SU-DHL-6 (cell line): ENCODE data around the gene SUB1.
"Not testable (repeated sequence)": the region's sequence is repeated elsewhere in the genome, so short reads cannot be mapped to it uniquely, and the experiment has no call there.

ENCODE experiments used
- H2AFZ ChIP-seq: fragments of 200-600 bp; sonication (generic); 2 replicates; pipeline ENCODE4 v1.6.1; 2014; ENCODE audit warnings: low read depth, mild to moderate bottlenecking, moderate library complexity, mixed read lengths, antibody characterized with exemption, low read length; ENCODE audit not compliant: severe bottlenecking
- H3F3A ChIP-seq: fragments of 200-600 bp; shearing (Covaris generic); 2 replicates; pipeline ENCODE4 v1.6.0; 2016; ENCODE audit warnings: antibody characterized with exemption, mild to moderate bottlenecking; ENCODE audit not compliant: insufficient read depth
- H3K27ac ChIP-seq: fragments of 200-600 bp; sonication (generic); 2 replicates; pipeline ENCODE4 v1.5.1; 2016; ENCODE audit warnings: low read depth, mild to moderate bottlenecking, low read length, moderate library complexity, mixed read lengths
- H3K27me3 ChIP-seq: fragments of 200-600 bp; sonication (generic), shearing (Covaris generic); 2 replicates; pipeline ENCODE4 v1.6.0; 2014; ENCODE audit warnings: mild to moderate bottlenecking, low read length
- H3K36me3 ChIP-seq: fragments of 200-600 bp; sonication (generic); 2 replicates; pipeline ENCODE4 v1.6.1; 2014; ENCODE audit warnings: mild to moderate bottlenecking, low read length, mixed read lengths
- H3K4me2 ChIP-seq: fragments of 300-600, 200-600 bp; shearing (Covaris generic), sonication (generic); 2 replicates; pipeline ENCODE4 v1.6.0; 2014; ENCODE audit warnings: low read length, low read depth, mild to moderate bottlenecking; ENCODE audit not compliant: poor library complexity, severe bottlenecking
- H3K4me3 ChIP-seq: fragments of 200-600 bp; sonication (generic); 2 replicates; pipeline ENCODE4 v1.5.1; 2014; ENCODE audit warnings: antibody characterized with exemption, low read length, mild to moderate bottlenecking, mixed read lengths; ENCODE audit not compliant: insufficient read depth, poor library complexity, severe bottlenecking
- H3K79me2 ChIP-seq: fragments of 200-600 bp; sonication (generic); 2 replicates; pipeline ENCODE4 v1.6.1; 2014; ENCODE audit warnings: mild to moderate bottlenecking, low read length, moderate library complexity; ENCODE audit not compliant: insufficient read depth
- H3K9ac ChIP-seq: fragments of 200-600 bp; sonication (generic); 2 replicates; pipeline ENCODE4 v1.7.0; 2014; ENCODE audit warnings: mild to moderate bottlenecking, low read length
- H3K9me2 ChIP-seq: fragments of 200-600 bp; sonication (generic); replicated peaks from 2 replicates; pipeline ENCODE4 v1.6.1; 2014; ENCODE audit warnings: low read length; ENCODE audit not compliant: insufficient read depth
- H3K9me3 ChIP-seq: fragments of 200-600 bp; sonication (generic); 2 replicates; pipeline ENCODE4 v1.6.1; 2014; ENCODE audit warnings: low read length, mixed read lengths; ENCODE audit not compliant: insufficient read depth
- H4K20me1 ChIP-seq: fragments of 200-600 bp; sonication (generic); 2 replicates; pipeline ENCODE4 v1.6.1; 2014; ENCODE audit warnings: low read depth, mild to moderate bottlenecking, antibody characterized with exemption, low read length, moderate library complexity, mixed read lengths
- EZH2phosphoT487 ChIP-seq: fragments of 200-600 bp; sonication (generic), shearing (Covaris generic); conservative IDR thresholded peaks from 2 replicates; pipeline ENCODE4 v1.6.1; 2018; ENCODE audit warnings: mild to moderate bottlenecking, antibody characterized with exemption, low read length, moderate library complexity, mixed read lengths
- TF ChIP-seq, protein P1 (sequence below): fragments of 200-600 bp; sonication (generic); IDR thresholded peaks from one replicate; pipeline ENCODE4 v1.5.1; 2017; ENCODE audit warnings: antibody characterized with exemption, mild to moderate bottlenecking, low read length, moderate library complexity; ENCODE audit not compliant: insufficient read depth, poor library complexity, severe bottlenecking

SUB1 gene

DNA sequence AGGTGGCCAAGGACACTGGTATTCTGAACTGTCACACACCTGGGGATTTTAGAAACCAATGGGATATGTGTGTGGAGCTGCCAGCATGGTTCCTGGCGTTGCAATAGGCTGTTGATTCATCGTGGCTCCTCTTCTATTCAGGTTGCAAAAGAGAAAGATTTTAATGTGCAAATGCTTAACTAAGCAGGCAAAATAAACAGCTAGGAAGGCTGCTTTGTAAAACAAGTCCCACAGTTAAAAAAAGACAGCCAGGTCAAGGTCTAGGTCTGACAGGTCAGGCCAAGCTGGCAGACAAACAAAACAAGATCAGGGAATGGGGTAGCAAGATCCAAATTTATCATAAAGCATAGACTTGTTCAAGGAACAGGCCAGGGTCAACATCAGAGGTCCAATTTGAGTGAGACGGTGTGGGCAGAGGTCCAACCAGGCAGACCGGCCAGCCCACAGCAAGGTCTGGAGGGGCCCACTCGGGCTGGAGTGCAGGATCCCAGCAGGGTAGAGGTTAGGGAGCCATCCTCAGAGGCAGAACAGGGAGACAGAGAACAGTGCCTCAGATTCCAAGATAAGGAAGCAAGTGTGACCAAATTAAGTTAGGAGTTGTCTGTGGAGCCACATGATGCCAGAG lies 45.6 kb downstream of the SUB1 start:
- Histone ChIP-seq H4K20me1 (no peaks in the 10 kb centered on the region), H3K9me2 (no peaks in the 10 kb centered on the region), H2AFZ (no peak overlapping the region), H3K4me2 (no peak overlapping the region), H3K27ac (no peak overlapping the region), H3K27me3 (no peaks in the 10 kb centered on the region; the same call in 1 of the 2 replicates), H3K36me3 (no peaks in the 10 kb centered on the region), H3K9ac (no peak overlapping the region), H3K4me3 (no peak overlapping the region), H3F3A (no peaks in the 10 kb centered on the region), H3K9me3 (no peaks in the 10 kb centered on the region), H3K79me2 (no peaks in the 10 kb centered on the region)
- TF ChIP-seq, protein P1, sequence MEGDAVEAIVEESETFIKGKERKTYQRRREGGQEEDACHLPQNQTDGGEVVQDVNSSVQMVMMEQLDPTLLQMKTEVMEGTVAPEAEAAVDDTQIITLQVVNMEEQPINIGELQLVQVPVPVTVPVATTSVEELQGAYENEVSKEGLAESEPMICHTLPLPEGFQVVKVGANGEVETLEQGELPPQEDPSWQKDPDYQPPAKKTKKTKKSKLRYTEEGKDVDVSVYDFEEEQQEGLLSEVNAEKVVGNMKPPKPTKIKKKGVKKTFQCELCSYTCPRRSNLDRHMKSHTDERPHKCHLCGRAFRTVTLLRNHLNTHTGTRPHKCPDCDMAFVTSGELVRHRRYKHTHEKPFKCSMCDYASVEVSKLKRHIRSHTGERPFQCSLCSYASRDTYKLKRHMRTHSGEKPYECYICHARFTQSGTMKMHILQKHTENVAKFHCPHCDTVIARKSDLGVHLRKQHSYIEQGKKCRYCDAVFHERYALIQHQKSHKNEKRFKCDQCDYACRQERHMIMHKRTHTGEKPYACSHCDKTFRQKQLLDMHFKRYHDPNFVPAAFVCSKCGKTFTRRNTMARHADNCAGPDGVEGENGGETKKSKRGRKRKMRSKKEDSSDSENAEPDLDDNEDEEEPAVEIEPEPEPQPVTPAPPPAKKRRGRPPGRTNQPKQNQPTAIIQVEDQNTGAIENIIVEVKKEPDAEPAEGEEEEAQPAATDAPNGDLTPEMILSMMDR = no peak
- no peak for TF ChIP-seq EZH2phosphoT487

DNA sequence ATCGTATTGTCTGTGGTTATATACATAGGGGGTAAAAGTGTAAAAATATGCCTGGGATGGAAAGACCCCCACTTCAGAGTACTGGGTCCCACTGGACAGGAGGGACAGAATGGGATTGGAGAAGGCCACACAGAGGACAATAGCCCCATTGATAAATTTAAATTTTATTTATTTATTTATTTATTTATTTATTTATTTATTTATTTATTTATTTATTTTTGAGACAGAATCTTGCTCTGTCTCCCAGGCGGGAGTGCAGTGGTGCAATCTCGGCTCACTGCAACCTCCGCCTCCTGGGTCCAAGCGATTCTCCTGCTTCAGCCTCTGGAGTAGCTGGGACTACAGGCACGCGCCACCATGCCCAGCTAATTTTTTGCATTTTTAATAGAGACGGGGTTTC lies 47.7 kb downstream of the SUB1 start:
- H3F3A ChIP-seq, H3K9me3 ChIP-seq, H3K27ac ChIP-seq, H3K79me2 ChIP-seq, H3K9me2 ChIP-seq, H4K20me1 ChIP-seq, H3K4me3 ChIP-seq, H3K27me3 ChIP-seq, H3K4me2 ChIP-seq, H3K36me3 ChIP-seq, H3K9ac ChIP-seq, H2AFZ ChIP-seq: not testable (repeated sequence)

DNA sequence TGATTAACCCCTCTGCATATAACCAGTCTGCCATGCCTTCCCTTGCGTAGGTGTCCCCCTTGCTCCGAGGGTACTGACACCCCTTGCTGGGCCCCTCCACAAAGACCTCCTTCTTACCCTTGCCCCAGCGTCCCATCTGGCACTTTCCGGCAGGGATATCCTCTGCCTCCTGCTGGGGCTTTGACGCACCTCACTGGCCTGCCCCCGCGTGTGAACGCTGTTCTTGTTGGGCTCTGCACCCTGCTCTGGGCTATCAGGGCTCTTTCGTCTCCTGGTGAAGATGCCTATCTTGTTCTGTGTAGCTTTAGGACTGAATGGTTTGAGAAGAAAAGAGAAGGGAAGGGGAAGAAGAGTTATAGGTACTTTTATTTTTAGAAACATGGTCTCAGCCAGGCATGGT lies 53.0 kb downstream of the SUB1 start:
- H3K36me3 ChIP-seq = no peaks in the 10 kb centered on the region
- H3K9me2 ChIP-seq = no peaks in the 10 kb centered on the region
- H2AFZ ChIP-seq = no peak overlapping the region
- H3K9me3 ChIP-seq = no peaks in the 10 kb centered on the region
- no peak overlapping the region for H3K9ac ChIP-seq
- H4K20me1 ChIP-seq = no peaks in the 10 kb centered on the region
- no peaks in the 10 kb centered on the region for H3F3A ChIP-seq
- H3K79me2 ChIP-seq = no peaks in the 10 kb centered on the region
- TF ChIP-seq, protein P1 = no peak
- TF ChIP-seq EZH2phosphoT487 = no peak
- H3K27ac ChIP-seq = no peak overlapping the region
- H3K4me2 ChIP-seq = no peak overlapping the region
- no peak overlapping the region for H3K4me3 ChIP-seq
- no peaks in the 10 kb centered on the region for H3K27me3 ChIP-seq

DNA sequence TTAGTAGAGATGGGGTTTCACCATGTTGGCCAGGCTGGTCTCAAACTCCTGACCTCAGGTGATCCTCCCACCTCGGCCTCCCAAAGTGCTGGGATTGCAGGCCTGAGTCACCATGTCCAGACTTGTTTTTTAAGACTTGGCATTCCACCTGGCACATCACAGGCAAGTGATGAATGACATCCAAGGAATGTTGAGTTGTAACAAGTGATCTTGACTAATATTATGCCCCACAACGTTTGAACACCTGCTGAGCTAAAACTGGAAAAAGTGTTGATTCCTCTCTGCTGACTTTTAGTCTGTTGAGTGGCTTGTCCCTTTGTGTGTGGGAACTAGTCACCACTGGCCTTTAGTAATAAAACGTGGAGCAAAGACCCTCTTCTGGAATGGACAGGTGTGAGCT lies 54.6 kb downstream of the SUB1 start:
- no peaks in the 10 kb centered on the region for H3K27me3 ChIP-seq
- H3K79me2 ChIP-seq = no peaks in the 10 kb centered on the region
- H4K20me1 ChIP-seq = no peaks in the 10 kb centered on the region
- H3K27ac ChIP-seq = no peak overlapping the region
- TF ChIP-seq EZH2phosphoT487 = no peak
- TF ChIP-seq, protein P1 = no peak
- H3K4me2 ChIP-seq = no peak overlapping the region
- no peaks in the 10 kb centered on the region for H3K9me2 ChIP-seq
- H2AFZ ChIP-seq = no peak overlapping the region
- H3K9ac ChIP-seq = no peak overlapping the region
- no peaks in the 10 kb centered on the region for H3K36me3 ChIP-seq
- H3F3A ChIP-seq = no peaks in the 10 kb centered on the region
- no peaks in the 10 kb centered on the region for H3K9me3 ChIP-seq
- H3K4me3 ChIP-seq = no peak overlapping the region
